Endothelial cell (in vitro differentiated cells): Measurements from ENCODE around the gene PPP3CA. TPM values are rescaled to one million over a fixed set of nuclear protein-coding genes. Genes with fewer than 3 reads are reported as not detected.

ENCODE experiments used
- DNase-seq: peaks from one replicate; pipeline ENCODE4 v3.0.0; 2021; ENCODE audit warnings: low spot score
- H3K27ac Mint-ChIP-seq: one replicate; pipeline ENCODE4 v1.8.0; 2021; ENCODE audit warnings: mixed read lengths, inconsistent platforms; ENCODE audit not compliant: unreplicated experiment
- H3K27me3 Mint-ChIP-seq: one replicate; pipeline ENCODE4 v1.8.0; 2021; ENCODE audit warnings: mild to moderate bottlenecking, moderate library complexity, mixed read lengths, inconsistent platforms; ENCODE audit not compliant: unreplicated experiment
- H3K36me3 Mint-ChIP-seq: one replicate; pipeline ENCODE4 v1.8.0; 2021; ENCODE audit warnings: mild to moderate bottlenecking, low read depth, mixed read lengths, inconsistent platforms; ENCODE audit not compliant: unreplicated experiment
- H3K4me1 Mint-ChIP-seq: one replicate; pipeline ENCODE4 v1.8.0; 2021; ENCODE audit warnings: mild to moderate bottlenecking, mixed read lengths, inconsistent platforms; ENCODE audit not compliant: unreplicated experiment
- H3K4me3 Mint-ChIP-seq: one replicate; pipeline ENCODE4 v1.8.0; 2021; ENCODE audit warnings: mild to moderate bottlenecking, mixed read lengths, inconsistent platforms; ENCODE audit not compliant: unreplicated experiment
- H3K9me3 Mint-ChIP-seq: one replicate; pipeline ENCODE4 v1.8.0; 2021; ENCODE audit warnings: mixed read lengths, inconsistent platforms; ENCODE audit not compliant: unreplicated experiment
- CTCF ChIP-seq: fragments of 200-600 bp; sonication (generic); IDR thresholded peaks from one replicate; pipeline ENCODE4 v1.5.0; 2021; ENCODE audit warnings: antibody characterized with exemption; ENCODE audit not compliant: unreplicated experiment
- total RNA-seq: library from RNA; stranded (reverse); fragmentation: NEBNext Ultra II Directional; extraction: Animal tissue kit (Norgen Biotek cat#: 25700); gene quantifications from one replicate; pipeline ENCODE4 v1.2.1, GENCODE V29; 2021; ENCODE audit not compliant: unreplicated experiment

Gene PPP3CA
- total RNA-seq, 1 donor from 2014 or later, result 60.5 TPM

GRCh38 chr4:101065935-101066485, 281.3 kb downstream of the PPP3CA start:
- Mint-ChIP-seq H3K27me3 (no peaks in the 10 kb centered on the region), H3K9me3 (no peaks in the 10 kb centered on the region), H3K27ac (no peak overlapping the region), H3K4me3 (no peak overlapping the region), H3K36me3 (no peaks in the 10 kb centered on the region), H3K4me1 (peaks cover 5% of the 10 kb centered on the region)
- no peak for TF ChIP-seq CTCF
- DNase-seq, result no peak

GRCh38 chr4:101065346-101065745, 282.0 kb downstream of the PPP3CA start:
- H3K27me3 Mint-ChIP-seq, result no peaks in the 10 kb centered on the region
- no peak for TF ChIP-seq CTCF
- H3K27ac Mint-ChIP-seq, result no peak overlapping the region
- peaks cover 5% of the 10 kb centered on the region for H3K4me1 Mint-ChIP-seq
- no peak for DNase-seq
- no peaks in the 10 kb centered on the region for H3K9me3 Mint-ChIP-seq
- H3K4me3 Mint-ChIP-seq, result no peak overlapping the region
- no peaks in the 10 kb centered on the region for H3K36me3 Mint-ChIP-seq

- no peaks in the 10 kb centered on the region for H3K27me3 Mint-ChIP-seq
- H3K9me3 Mint-ChIP-seq, result no peaks in the 10 kb centered on the region
- no peak overlapping the region for H3K4me3 Mint-ChIP-seq
- H3K27ac Mint-ChIP-seq, result no peak overlapping the region
- H3K36me3 Mint-ChIP-seq, result no peaks in the 10 kb centered on the region
- H3K4me1 Mint-ChIP-seq, result peaks cover 5% of the 10 kb centered on the region
- no peak for DNase-seq
- no peak for TF ChIP-seq CTCF
Measured at GRCh38 chr4:101064541-101065180, 282.7 kb downstream of the PPP3CA start.

- no peak for TF ChIP-seq CTCF
- Mint-ChIP-seq H3K4me3 (no peak overlapping the region), H3K27ac (no peak overlapping the region), H3K36me3 (no peaks in the 10 kb centered on the region), H3K27me3 (no peaks in the 10 kb centered on the region), H3K9me3 (no peaks in the 10 kb centered on the region), H3K4me1 (peaks cover 3% of the 10 kb centered on the region)
- no peak for DNase-seq
Measured at GRCh38 chr4:101055392-101055791, 291.9 kb downstream of the PPP3CA start.

- H3K27ac Mint-ChIP-seq, result no peak overlapping the region
- no peaks in the 10 kb centered on the region for H3K27me3 Mint-ChIP-seq
- H3K4me1 Mint-ChIP-seq, result peaks cover 3% of the 10 kb centered on the region
- H3K9me3 Mint-ChIP-seq, result no peaks in the 10 kb centered on the region
- no peak overlapping the region for H3K4me3 Mint-ChIP-seq
- no peak for TF ChIP-seq CTCF
- DNase-seq, result no peak
- no peaks in the 10 kb centered on the region for H3K36me3 Mint-ChIP-seq
Measured at GRCh38 chr4:101050837-101051205, 296.5 kb downstream of the PPP3CA start.
